Astrocyte (in vitro differentiated cells and primary cell): ENCODE data around the gene TMC1. TPM values are rescaled to one million over a fixed set of nuclear protein-coding genes. Genes with fewer than 3 reads are reported as not detected.

Experiments
- DNase-seq: peaks from one replicate; pipeline ENCODE4 v3.0.0-alpha.2; 2010; ENCODE audit warnings: low read depth
- FAIRE-seq: peaks from 2 replicates; lab custom pipeline; 2011; peaks lifted over from hg19 to GRCh38; lab: Jason Lieb, UNC
- H2AFZ ChIP-seq: 2 replicates; pipeline ENCODE4 v1.6.0; 2012; ENCODE audit warnings: low read depth, low read length, inconsistent platforms
- H3K27ac ChIP-seq: 2 replicates; pipeline ENCODE4 v1.5.1; 2011; ENCODE audit warnings: low read depth, low read length, inconsistent platforms
- H3K27me3 ChIP-seq: 2 replicates; pipeline ENCODE4 v1.6.0; 2011; ENCODE audit warnings: low read length, inconsistent platforms; ENCODE audit not compliant: insufficient read depth
- H3K36me3 ChIP-seq: 2 replicates; pipeline ENCODE4 v1.5.1; 2011; ENCODE audit warnings: low read length, inconsistent platforms; ENCODE audit not compliant: insufficient read depth
- H3K4me1 ChIP-seq: 2 replicates; pipeline ENCODE4 v1.5.1; 2011; ENCODE audit warnings: low read length, inconsistent platforms; ENCODE audit not compliant: insufficient read depth
- H3K4me2 ChIP-seq: 2 replicates; pipeline ENCODE4 v1.6.0; 2012; ENCODE audit warnings: low read length, inconsistent platforms
- H3K4me3 ChIP-seq: 2 replicates; pipeline ENCODE4 v1.5.1; 2011; ENCODE audit warnings: low read depth, mild to moderate bottlenecking, low read length, inconsistent platforms; ENCODE audit not compliant: insufficient read depth
- H3K79me2 ChIP-seq: 2 replicates; pipeline ENCODE4 v1.6.0; 2012; ENCODE audit warnings: mild to moderate bottlenecking, low read length, inconsistent platforms; ENCODE audit not compliant: insufficient read depth
- H3K9ac ChIP-seq: 2 replicates; pipeline ENCODE4 v1.6.0; 2012; ENCODE audit warnings: mild to moderate bottlenecking, low read length, inconsistent platforms
- H3K9me3 ChIP-seq: 2 replicates; pipeline ENCODE4 v1.5.1; 2012; ENCODE audit warnings: low read depth, mild to moderate bottlenecking, low read length, inconsistent platforms; ENCODE audit not compliant: insufficient read depth
- H4K20me1 ChIP-seq: 2 replicates; pipeline ENCODE4 v1.6.0; 2012; ENCODE audit warnings: low read length, inconsistent platforms; ENCODE audit not compliant: insufficient read depth
- H3K27ac Mint-ChIP-seq: one replicate; pipeline ENCODE4 v1.8.0; 2021; ENCODE audit warnings: mild to moderate bottlenecking, mixed read lengths; ENCODE audit not compliant: unreplicated experiment
- H3K27me3 Mint-ChIP-seq: one replicate; pipeline ENCODE4 v1.8.0; 2021; ENCODE audit warnings: low read depth, mixed read lengths; ENCODE audit not compliant: unreplicated experiment
- H3K36me3 Mint-ChIP-seq: one replicate; pipeline ENCODE4 v1.8.0; 2021; ENCODE audit warnings: low read depth, mixed read lengths; ENCODE audit not compliant: unreplicated experiment
- H3K4me1 Mint-ChIP-seq: one replicate; pipeline ENCODE4 v1.8.0; 2021; ENCODE audit warnings: low read depth, mixed read lengths; ENCODE audit not compliant: unreplicated experiment
- H3K4me3 Mint-ChIP-seq: one replicate; pipeline ENCODE4 v1.8.0; 2021; ENCODE audit warnings: mild to moderate bottlenecking, moderate library complexity, mixed read lengths; ENCODE audit not compliant: unreplicated experiment
- H3K9me3 Mint-ChIP-seq: one replicate; pipeline ENCODE4 v1.8.0; 2021; ENCODE audit warnings: mild to moderate bottlenecking, mixed read lengths; ENCODE audit not compliant: unreplicated experiment
- EZH2 ChIP-seq: IDR thresholded peaks from 2 replicates; pipeline ENCODE4 v1.6.1; 2012; ENCODE audit warnings: mild to moderate bottlenecking, low read length, inconsistent platforms; ENCODE audit not compliant: insufficient read depth
- total RNA-seq: library from RNA; stranded (reverse); gene quantifications from 2 replicates; pipeline ENCODE4 v1.2.1, GENCODE V29; 2021
- TF ChIP-seq, protein P1 (sequence below): IDR thresholded peaks from 2 replicates; pipeline ENCODE4 v1.5.1; 2011; ENCODE audit warnings: low read depth, mild to moderate bottlenecking, inconsistent platforms, low read length, moderate library complexity; ENCODE audit not compliant: insufficient read depth

The TMC1 gene
- total RNA-seq, 1 donor from 2014 or later, result not detected

DNA sequence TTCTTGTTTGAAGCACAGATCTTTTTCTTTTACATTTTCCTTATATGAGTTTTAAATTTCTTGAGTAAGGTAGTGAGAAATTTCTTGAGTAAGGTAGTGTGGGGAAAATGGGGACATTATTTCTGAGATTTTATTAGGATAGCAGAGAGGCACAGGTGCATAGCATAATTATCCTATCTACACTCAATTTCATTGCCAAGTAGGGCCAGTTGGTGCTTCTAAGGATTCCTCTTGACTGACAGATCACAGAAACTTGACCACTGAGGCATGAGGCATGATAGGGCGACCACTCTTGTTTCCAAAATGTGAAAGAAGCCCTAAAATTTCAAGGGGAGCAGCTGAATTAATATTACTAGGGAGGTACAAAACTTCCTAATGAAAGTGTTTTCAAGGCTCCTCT is 31.4 kb upstream of the TMC1 start:
- Mint-ChIP-seq H3K36me3 (no peaks in the 10 kb centered on the region), H3K27ac (no peak overlapping the region), H3K9me3 (no peaks in the 10 kb centered on the region), H3K4me3 (no peak overlapping the region), H3K27me3 (peaks cover 3% of the 10 kb centered on the region), H3K4me1 (no peaks in the 10 kb centered on the region)
- Histone ChIP-seq H3K27me3 (no peaks in the 10 kb centered on the region), H3K4me3 (no peak overlapping the region), H2AFZ (no peak overlapping the region), H3K79me2 (no peaks in the 10 kb centered on the region), H3K4me1 (peaks cover 6% of the 10 kb centered on the region), H3K9me3 (no peaks in the 10 kb centered on the region), H3K4me2 (no peak overlapping the region), H3K27ac (no peak overlapping the region), H3K36me3 (no peaks in the 10 kb centered on the region), H4K20me1 (no peaks in the 10 kb centered on the region), H3K9ac (no peak overlapping the region)
- no peak for TF ChIP-seq EZH2
- TF ChIP-seq, protein P1, sequence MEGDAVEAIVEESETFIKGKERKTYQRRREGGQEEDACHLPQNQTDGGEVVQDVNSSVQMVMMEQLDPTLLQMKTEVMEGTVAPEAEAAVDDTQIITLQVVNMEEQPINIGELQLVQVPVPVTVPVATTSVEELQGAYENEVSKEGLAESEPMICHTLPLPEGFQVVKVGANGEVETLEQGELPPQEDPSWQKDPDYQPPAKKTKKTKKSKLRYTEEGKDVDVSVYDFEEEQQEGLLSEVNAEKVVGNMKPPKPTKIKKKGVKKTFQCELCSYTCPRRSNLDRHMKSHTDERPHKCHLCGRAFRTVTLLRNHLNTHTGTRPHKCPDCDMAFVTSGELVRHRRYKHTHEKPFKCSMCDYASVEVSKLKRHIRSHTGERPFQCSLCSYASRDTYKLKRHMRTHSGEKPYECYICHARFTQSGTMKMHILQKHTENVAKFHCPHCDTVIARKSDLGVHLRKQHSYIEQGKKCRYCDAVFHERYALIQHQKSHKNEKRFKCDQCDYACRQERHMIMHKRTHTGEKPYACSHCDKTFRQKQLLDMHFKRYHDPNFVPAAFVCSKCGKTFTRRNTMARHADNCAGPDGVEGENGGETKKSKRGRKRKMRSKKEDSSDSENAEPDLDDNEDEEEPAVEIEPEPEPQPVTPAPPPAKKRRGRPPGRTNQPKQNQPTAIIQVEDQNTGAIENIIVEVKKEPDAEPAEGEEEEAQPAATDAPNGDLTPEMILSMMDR, result no peak
- FAIRE-seq, result no peak
- no peak for DNase-seq

DNA sequence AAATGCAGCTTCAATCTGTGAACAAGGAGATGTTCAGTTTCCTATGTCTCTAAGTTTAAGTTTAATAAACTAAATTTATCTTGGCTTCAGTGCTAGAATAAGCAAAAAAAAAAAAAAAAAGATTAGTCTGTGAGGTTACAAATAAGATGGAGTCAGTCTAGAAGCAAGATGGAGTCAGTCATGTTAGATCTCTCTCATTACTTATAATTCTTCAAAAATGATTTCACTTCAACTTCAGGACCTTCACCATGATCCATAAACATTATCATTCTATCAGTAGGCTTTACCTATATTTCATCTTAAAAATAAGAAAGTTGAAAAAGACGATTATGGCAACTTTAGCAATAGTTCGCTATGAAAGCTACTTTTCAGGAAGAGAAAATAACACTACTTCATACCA is 30.2 kb upstream of the TMC1 start:
- FAIRE-seq (no peak), DNase-seq (no peak)
- H3K79me2 ChIP-seq, result no peaks in the 10 kb centered on the region
- H3K9me3 ChIP-seq, result no peaks in the 10 kb centered on the region
- no peak overlapping the region for H3K9ac ChIP-seq
- no peaks in the 10 kb centered on the region for H4K20me1 ChIP-seq
- no peak overlapping the region for H3K4me3 ChIP-seq
- no peak for TF ChIP-seq EZH2
- TF ChIP-seq, protein P1, result no peak
- H3K27ac Mint-ChIP-seq, result no peak overlapping the region
- H3K4me1 ChIP-seq, result peaks cover under 1% of the 10 kb centered on the region
- H3K9me3 Mint-ChIP-seq, result no peaks in the 10 kb centered on the region
- H3K27me3 Mint-ChIP-seq, result peaks cover 3% of the 10 kb centered on the region
- H3K36me3 Mint-ChIP-seq, result no peaks in the 10 kb centered on the region
- H2AFZ ChIP-seq, result no peak overlapping the region
- no peaks in the 10 kb centered on the region for H3K27me3 ChIP-seq
- H3K4me2 ChIP-seq, result no peak overlapping the region
- no peak overlapping the region for H3K4me3 Mint-ChIP-seq
- H3K27ac ChIP-seq, result no peak overlapping the region
- no peaks in the 10 kb centered on the region for H3K36me3 ChIP-seq
- H3K4me1 Mint-ChIP-seq, result no peaks in the 10 kb centered on the region

DNA sequence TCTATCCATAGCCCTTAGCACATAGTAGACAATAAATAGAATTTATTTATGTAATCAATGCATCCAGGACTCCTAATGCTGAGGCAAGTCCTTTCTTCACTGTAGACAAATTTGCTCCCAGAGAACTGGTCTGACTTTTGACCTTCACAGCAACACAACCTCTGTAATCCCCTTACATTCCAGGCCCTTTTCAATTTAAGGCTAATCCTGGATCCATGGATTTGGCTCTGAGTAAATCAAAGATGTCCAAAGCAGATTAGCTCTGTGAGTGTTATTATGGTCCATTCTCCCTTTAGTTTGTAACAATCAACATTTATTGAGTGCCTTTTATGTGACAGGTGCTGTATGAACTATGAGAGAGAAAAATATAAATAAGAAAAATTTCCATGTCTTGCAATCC is 27.4 kb upstream of the TMC1 start:
- no peak overlapping the region for H3K9ac ChIP-seq
- Mint-ChIP-seq H3K36me3 (no peaks in the 10 kb centered on the region), H3K4me3 (no peak overlapping the region), H3K4me1 (peaks cover 2% of the 10 kb centered on the region), H3K27ac (no peak overlapping the region), H3K9me3 (no peaks in the 10 kb centered on the region), H3K27me3 (peaks cover 3% of the 10 kb centered on the region)
- H4K20me1 ChIP-seq, result no peaks in the 10 kb centered on the region
- no peaks in the 10 kb centered on the region for H3K27me3 ChIP-seq
- no peaks in the 10 kb centered on the region for H3K36me3 ChIP-seq
- FAIRE-seq, result no peak
- H2AFZ ChIP-seq, result no peak overlapping the region
- H3K4me3 ChIP-seq, result no peak overlapping the region
- H3K4me2 ChIP-seq, result no peak overlapping the region
- TF ChIP-seq, protein P1, result no peak
- no peak for TF ChIP-seq EZH2
- no peaks in the 10 kb centered on the region for H3K9me3 ChIP-seq
- H3K4me1 ChIP-seq, result no peaks in the 10 kb centered on the region
- DNase-seq, result no peak
- no peak overlapping the region for H3K27ac ChIP-seq
- H3K79me2 ChIP-seq, result no peaks in the 10 kb centered on the region
